D341Med (cell line): ENCODE measurements around the gene SGPP2.

Source experiments
- DNase-seq: peaks from one replicate; pipeline ENCODE4 v3.0.0; 2012; ENCODE audit warnings: low spot score

Gene SGPP2

DNA sequence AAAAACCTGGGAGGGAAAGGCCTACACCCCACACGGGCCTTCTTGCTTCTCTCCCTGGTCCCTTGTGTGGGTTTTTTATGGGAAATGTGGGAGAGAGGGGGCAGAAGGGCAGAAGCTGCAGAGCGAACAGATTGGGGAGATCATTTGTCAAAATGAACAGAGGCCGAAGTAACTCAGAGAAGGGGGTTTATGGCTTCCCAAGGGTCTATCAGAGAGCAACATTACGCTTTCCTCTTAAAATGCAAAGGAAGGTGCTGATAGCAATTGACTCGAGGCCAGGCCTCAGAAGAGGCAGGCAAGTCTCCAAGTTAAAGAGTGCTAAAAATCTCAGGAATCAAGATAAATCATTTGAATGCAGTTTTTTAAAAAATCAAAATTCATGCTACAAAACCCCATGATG lies 101.5 kb downstream of the SGPP2 start:
- DNase-seq, result no peak

DNA sequence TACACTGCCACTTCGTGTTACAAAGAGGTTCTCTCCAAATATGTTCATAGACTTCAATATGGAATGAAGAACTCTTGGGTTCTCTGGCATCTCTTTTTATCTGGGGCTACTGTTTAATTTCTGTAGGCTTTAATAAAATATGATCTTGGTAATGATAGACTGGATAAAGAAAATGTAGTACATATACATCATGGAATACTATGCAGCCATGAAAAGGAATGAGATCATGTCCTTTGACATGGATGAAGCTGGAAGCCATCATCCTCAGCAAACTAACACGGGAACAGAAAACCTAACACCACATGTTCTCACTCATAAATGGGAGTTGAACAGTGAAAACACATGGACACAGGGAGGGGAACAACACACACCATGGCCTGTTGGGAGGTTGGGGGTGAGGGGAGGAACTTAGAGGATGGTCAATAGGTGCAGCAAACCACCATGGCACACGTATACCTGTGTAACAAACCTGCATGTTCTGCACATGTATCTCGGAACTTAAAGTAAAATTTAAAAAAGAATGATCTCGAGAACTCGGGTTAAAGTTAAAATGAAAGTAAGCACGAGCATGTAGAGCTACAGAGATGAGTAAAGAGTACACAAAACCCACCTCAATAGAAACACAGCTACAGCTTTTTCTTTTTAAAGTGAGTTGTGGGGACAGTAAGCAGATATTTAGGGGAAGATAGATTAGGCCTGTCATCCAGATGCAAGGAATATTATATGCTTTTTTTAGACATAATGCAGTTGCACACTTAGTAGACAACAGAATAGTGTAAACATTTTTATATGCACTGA lies 102.3 kb downstream of the SGPP2 start:
- DNase-seq, result no peak

DNA sequence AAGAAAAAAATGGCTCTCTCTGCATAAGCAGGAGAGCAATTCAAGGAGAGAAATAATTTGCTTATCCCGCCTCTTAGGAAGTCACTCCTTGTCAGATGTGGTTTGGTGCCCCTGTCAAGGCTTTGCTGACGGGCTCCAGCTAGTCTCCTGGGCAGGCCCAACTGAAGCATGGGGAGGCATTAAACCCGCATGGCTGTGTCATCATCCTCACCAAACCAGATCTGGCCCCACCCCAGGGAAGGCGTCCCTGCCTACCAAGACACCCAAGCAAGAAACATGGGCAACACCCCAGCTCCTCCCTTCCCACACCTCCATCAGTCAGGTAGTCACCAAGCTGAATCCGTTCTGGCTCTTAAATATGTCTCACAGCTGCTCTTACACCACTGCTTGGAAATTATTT lies 108.0 kb downstream of the SGPP2 start:
- DNase-seq, result no peak

- DNase-seq, result no peak
Observed at GRCh38 chr2:222535477-222535876, 111.1 kb downstream of the SGPP2 start.

GRCh38 chr2:222538535-222538934 lies 114.2 kb downstream of the SGPP2 start:
- DNase-seq, result no peak

GRCh38 chr2:222544661-222545060 lies 120.3 kb downstream of the SGPP2 start:
- DNase-seq, result no peak

DNA sequence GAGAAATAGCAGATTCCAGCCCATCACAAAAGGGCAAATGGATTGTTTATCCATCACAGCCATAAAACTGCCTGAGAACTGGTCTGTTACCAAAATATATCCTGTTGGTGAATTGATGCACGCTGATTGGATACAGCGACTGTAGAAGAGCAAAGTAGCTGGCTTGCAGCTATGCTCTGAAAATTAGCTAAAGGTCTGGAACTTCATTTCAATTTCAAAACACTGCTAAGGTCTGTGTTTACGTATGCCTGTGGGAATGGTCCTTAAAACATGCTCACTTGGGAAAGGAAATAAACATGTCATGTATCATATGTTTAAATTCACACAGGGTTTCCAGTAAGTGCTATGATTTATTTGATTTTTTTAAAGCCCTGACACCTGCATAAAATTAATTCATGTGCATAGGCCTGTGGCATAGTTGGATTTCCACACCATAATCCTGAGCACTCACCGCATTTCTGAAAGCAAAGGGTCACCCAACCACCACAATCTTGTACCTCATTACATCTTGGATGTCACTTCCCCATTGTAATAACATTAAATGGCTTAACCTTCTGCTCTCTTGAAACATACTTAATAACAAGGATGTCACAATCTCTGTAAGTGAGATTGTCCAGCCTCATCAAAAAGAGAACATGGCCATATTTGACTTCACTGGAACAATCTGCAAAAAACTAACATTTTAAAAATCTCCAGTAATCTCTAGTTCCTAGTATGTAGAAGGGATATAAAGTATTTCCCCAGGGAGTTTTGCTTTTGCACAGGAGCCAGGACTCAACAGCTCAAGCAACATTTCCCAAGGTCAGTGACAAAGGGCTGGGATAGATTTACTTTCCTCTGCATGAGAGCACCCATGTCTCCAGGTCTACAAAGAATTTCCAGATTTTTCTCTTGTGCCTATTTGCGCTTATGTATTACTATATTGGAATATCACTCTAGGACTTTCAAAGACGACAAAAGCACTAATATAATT lies 121.8 kb downstream of the SGPP2 start:
- DNase-seq, result no peak

- no peak for DNase-seq
Observed at GRCh38 chr2:222547083-222547482, 122.7 kb downstream of the SGPP2 start.

DNA sequence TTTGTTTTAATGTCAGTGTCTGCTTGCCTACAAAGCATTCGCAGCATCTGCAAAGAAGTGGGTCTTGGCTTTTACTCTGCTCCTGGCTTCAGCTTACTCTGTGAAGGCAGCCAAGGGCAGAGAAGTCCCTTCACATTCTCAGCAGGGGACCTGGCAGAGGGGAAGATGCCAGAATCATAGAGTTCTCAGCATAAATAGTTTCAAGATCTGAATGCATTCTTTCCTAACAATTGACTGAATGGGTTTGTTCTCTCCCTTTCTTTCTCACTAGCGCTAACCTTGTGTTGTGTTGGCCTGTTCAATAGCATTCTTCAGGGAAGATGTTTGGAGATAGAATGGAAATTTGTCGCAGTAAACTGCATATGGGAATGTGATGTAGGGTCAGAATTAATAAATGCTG lies 124.6 kb downstream of the SGPP2 start:
- DNase-seq, result no peak

GRCh38 chr2:222554517-222554916 lies 130.2 kb downstream of the SGPP2 start:
- no peak for DNase-seq

- no peak for DNase-seq
Observed at GRCh38 chr2:222561151-222561550, 136.8 kb downstream of the SGPP2 start.

GRCh38 chr2:222561817-222562645 lies 137.7 kb downstream of the SGPP2 start:
- DNase-seq, result peak; percentile 69

- no peak for DNase-seq
Observed at GRCh38 chr2:222563106-222563718, 138.9 kb downstream of the SGPP2 start.

GRCh38 chr2:222563936-222564335 lies 139.6 kb downstream of the SGPP2 start:
- no peak for DNase-seq

GRCh38 chr2:222566229-222566628 lies 141.9 kb downstream of the SGPP2 start:
- no peak for DNase-seq

- no peak for DNase-seq
Observed at GRCh38 chr2:222568865-222569264, 144.5 kb downstream of the SGPP2 start.

DNA sequence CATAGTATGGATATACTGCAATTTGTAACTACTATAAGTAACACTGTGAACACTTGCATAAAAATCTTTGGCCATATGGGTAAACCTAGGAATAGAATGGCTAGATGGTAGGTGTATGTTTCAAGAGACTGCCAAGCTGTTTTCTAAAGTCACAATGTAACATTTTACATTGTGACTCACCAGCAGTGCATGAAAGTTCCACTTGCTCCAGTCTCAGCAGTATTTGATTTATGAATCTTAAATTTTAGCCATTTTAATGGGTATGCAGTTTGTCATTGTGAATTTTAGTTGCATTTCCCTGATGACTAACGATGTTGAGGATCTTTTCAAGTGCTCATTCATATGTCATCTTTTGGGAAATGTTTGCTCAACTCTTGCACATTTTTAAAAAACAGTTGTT lies 145.5 kb downstream of the SGPP2 start:
- no peak for DNase-seq

DNA sequence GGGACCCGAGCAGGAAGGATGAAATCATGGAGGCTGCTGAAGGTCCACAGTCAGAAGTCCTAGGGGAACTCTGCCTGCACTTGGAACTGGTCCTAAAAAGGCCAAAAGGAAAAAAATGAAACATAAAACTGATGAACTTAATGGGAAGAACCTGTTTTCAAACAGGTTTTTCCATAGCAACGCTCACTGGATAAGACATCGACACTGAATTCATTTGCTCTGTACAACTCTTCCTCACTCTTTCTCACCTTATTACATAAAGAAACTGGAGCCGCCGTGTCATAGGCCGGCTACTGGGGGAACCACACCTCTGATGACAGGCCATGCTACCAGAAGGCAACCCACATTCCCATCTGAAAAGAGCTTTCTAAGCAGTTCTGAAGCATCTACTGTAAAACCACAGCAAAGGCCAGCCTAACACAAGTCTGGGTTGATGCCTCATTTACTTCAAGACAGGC lies 147.9 kb downstream of the SGPP2 start:
- DNase-seq, result no peak

DNA sequence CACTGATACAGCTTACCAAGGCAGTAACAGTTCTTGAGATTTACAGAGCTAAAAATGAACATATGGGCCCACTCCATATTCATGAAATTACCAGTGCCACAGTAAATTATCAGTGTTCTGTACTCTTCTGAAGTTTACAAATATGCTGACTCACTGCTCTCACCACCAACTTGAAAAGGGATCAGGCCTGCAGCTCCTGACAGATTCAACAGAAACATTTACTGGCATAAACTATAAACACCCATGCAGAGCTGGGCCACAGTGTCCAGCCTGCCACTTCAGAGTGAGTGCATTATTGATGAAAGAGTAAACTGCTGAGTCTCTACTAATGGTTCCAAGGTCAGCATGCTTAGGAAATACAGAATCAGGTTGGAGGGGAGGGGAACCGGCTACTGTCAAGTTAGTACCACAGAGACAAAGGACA lies 148.4 kb downstream of the SGPP2 start:
- DNase-seq, result no peak

GRCh38 chr2:222575618-222576017 lies 151.3 kb downstream of the SGPP2 start:
- DNase-seq, result no peak
